A673 (cell line): ENCODE data around the gene LRP1B.

Experiments used
- CTCF ChIP-seq: fragments of 300-800, 200-600 bp; sonication (generic); conservative IDR thresholded peaks from 2 replicates; pipeline ENCODE4 v1.5.1; 2017; ENCODE audit warnings: low read depth, mild to moderate bottlenecking, antibody characterized with exemption, low read length, moderate library complexity, mixed read lengths
- EZH2 ChIP-seq: fragments of 200-600 bp; sonication (generic); IDR thresholded peaks from 2 replicates; pipeline ENCODE4 v1.6.1; 2017; ENCODE audit warnings: borderline replicate concordance, low read depth, mild to moderate bottlenecking, mixed read lengths, antibody characterized with exemption, low read length; ENCODE audit not compliant: poor library complexity, severe bottlenecking

GRCh38 chr2:141692829-141693228 lies 438.0 kb downstream of the LRP1B start:
- TF ChIP-seq CTCF (no peak), EZH2 (no peak)
